ENCODE results near the gene GAS1.

GAS1 gene

GRCh38 chr9:86962692-86963091, 15.4 kb upstream of the GAS1 start:
- DNase-seq = no peak

- no peak for DNase-seq
Measured at GRCh38 chr9:86960938-86961337, 13.6 kb upstream of the GAS1 start.

- no peak for DNase-seq
Measured at GRCh38 chr9:86958203-86958602, 10.9 kb upstream of the GAS1 start.

GRCh38 chr9:86955561-86955960, 8.3 kb upstream of the GAS1 start:
- no peak for DNase-seq

- DNase-seq = no peak
Measured at GRCh38 chr9:86955042-86955441, 7.7 kb upstream of the GAS1 start.

- DNase-seq = no peak
Measured at GRCh38 chr9:86953181-86953580, 5.9 kb upstream of the GAS1 start.

GRCh38 chr9:86948074-86948929, 996 bp upstream of the GAS1 start:
- no peak for DNase-seq

- no peak for DNase-seq
Measured at GRCh38 chr9:86946201-86947145, 833 bp downstream of the GAS1 start.

- no peak for DNase-seq
Measured at GRCh38 chr9:86945728-86946200, 1.5 kb downstream of the GAS1 start.

GRCh38 chr9:86944796-86945727, 2.2 kb downstream of the GAS1 start:
- DNase-seq = no peak

- DNase-seq = no peak
Measured at GRCh38 chr9:86943201-86944113, 3.8 kb downstream of the GAS1 start.

GRCh38 chr9:86942281-86943200, 4.8 kb downstream of the GAS1 start:
- DNase-seq = no peak

- DNase-seq = no peak
Measured at GRCh38 chr9:86941197-86941596, 6.1 kb downstream of the GAS1 start.

GRCh38 chr9:86940774-86941173, 6.5 kb downstream of the GAS1 start:
- no peak for DNase-seq

GRCh38 chr9:86939891-86940290, 7.4 kb downstream of the GAS1 start:
- DNase-seq = no peak

GRCh38 chr9:86939321-86939720, 8.0 kb downstream of the GAS1 start:
- no peak for DNase-seq

GRCh38 chr9:86938780-86939179, 8.5 kb downstream of the GAS1 start:
- DNase-seq = no peak

- DNase-seq = no peak
Measured at GRCh38 chr9:86926145-86926544, 21.2 kb downstream of the GAS1 start.

- DNase-seq = no peak
Measured at GRCh38 chr9:86925686-86926085, 21.6 kb downstream of the GAS1 start.

- DNase-seq = no peak
Measured at GRCh38 chr9:86924206-86924605, 23.1 kb downstream of the GAS1 start.
